Middle frontal gyrus (tissue), 1 donor: ENCODE measurements around the gene MAGI1.

Experiments
- DNase-seq: peaks from one replicate; pipeline ENCODE4 v3.0.0-alpha.2; 2015; ENCODE audit warnings: low spot score; ENCODE audit errors: extremely low spot score

Gene MAGI1

GRCh38 chr3:65946438-65946837 is 92.3 kb downstream of the MAGI1 start:
- no peak for DNase-seq

GRCh38 chr3:65945953-65946352 is 92.8 kb downstream of the MAGI1 start:
- DNase-seq, result no peak

GRCh38 chr3:65945480-65945879 is 93.2 kb downstream of the MAGI1 start:
- no peak for DNase-seq

GRCh38 chr3:65944252-65944651 is 94.5 kb downstream of the MAGI1 start:
- no peak for DNase-seq

- DNase-seq, result no peak
These were observed 98.9 kb downstream of the MAGI1 start for GRCh38 chr3:65939801-65940246.

- no peak for DNase-seq
These were observed 99.5 kb downstream of the MAGI1 start for GRCh38 chr3:65939184-65939583.

- no peak for DNase-seq
These were observed 100.0 kb downstream of the MAGI1 start for GRCh38 chr3:65938676-65939075.

- no peak for DNase-seq
These were observed 100.6 kb downstream of the MAGI1 start for GRCh38 chr3:65938147-65938546.

GRCh38 chr3:65936908-65937638 is 101.6 kb downstream of the MAGI1 start:
- DNase-seq, result no peak

- no peak for DNase-seq
These were observed 103.0 kb downstream of the MAGI1 start for GRCh38 chr3:65935724-65936123.

GRCh38 chr3:65930648-65931047 is 108.1 kb downstream of the MAGI1 start:
- no peak for DNase-seq

GRCh38 chr3:65928110-65928509 is 110.6 kb downstream of the MAGI1 start:
- DNase-seq, result no peak

GRCh38 chr3:65927576-65927975 is 111.1 kb downstream of the MAGI1 start:
- no peak for DNase-seq

- DNase-seq, result no peak
These were observed 113.3 kb downstream of the MAGI1 start for GRCh38 chr3:65925254-65925954.

- DNase-seq, result no peak
These were observed 114.0 kb downstream of the MAGI1 start for GRCh38 chr3:65924762-65925161.

GRCh38 chr3:65922441-65922840 is 116.3 kb downstream of the MAGI1 start:
- no peak for DNase-seq

- DNase-seq, result no peak
These were observed 118.9 kb downstream of the MAGI1 start for GRCh38 chr3:65919826-65920225.

GRCh38 chr3:65915477-65915876 is 123.2 kb downstream of the MAGI1 start:
- no peak for DNase-seq

GRCh38 chr3:65914740-65915367 is 123.9 kb downstream of the MAGI1 start:
- DNase-seq, result no peak

- no peak for DNase-seq
These were observed 124.5 kb downstream of the MAGI1 start for GRCh38 chr3:65914032-65914739.

- no peak for DNase-seq
These were observed 126.1 kb downstream of the MAGI1 start for GRCh38 chr3:65912647-65913046.

- no peak for DNase-seq
These were observed 130.1 kb downstream of the MAGI1 start for GRCh38 chr3:65908588-65908987.
